Osteocyte (in vitro differentiated cells): ENCODE measurements around the gene METRNL. TPM values are rescaled to one million over a fixed set of nuclear protein-coding genes. Genes with fewer than 3 reads are reported as not detected.

Source experiments
- DNase-seq: peaks from one replicate; pipeline ENCODE4 v3.0.0; 2021; ENCODE audit warnings: mixed read lengths; ENCODE audit not compliant: unreplicated experiment; ENCODE audit errors: extremely low spot score
- H3K27ac Mint-ChIP-seq: one replicate; pipeline ENCODE4 v1.8.0; 2021; ENCODE audit warnings: mild to moderate bottlenecking, mixed read lengths; ENCODE audit not compliant: unreplicated experiment
- H3K27me3 Mint-ChIP-seq: one replicate; pipeline ENCODE4 v1.8.0; 2021; ENCODE audit warnings: mixed read lengths; ENCODE audit not compliant: unreplicated experiment
- H3K36me3 Mint-ChIP-seq: one replicate; pipeline ENCODE4 v1.8.0; 2021; ENCODE audit warnings: mixed read lengths; ENCODE audit not compliant: unreplicated experiment
- H3K4me1 Mint-ChIP-seq: one replicate; pipeline ENCODE4 v1.8.0; 2021; ENCODE audit warnings: mixed read lengths; ENCODE audit not compliant: unreplicated experiment
- H3K4me3 Mint-ChIP-seq: one replicate; pipeline ENCODE4 v1.8.0; 2021; ENCODE audit warnings: mild to moderate bottlenecking, moderate library complexity, mixed read lengths; ENCODE audit not compliant: unreplicated experiment
- H3K9me3 Mint-ChIP-seq: one replicate; pipeline ENCODE4 v1.8.0; 2021; ENCODE audit warnings: mixed read lengths; ENCODE audit not compliant: unreplicated experiment
- total RNA-seq: library from RNA; stranded (reverse); gene quantifications from 2 replicates; pipeline ENCODE4 v1.2.1, GENCODE V29; 2021
- TF ChIP-seq, protein P1 (sequence below): fragments of 200-600 bp; sonication (generic); IDR thresholded peaks from 2 replicates; pipeline ENCODE4 v1.5.0; 2021; ENCODE audit warnings: antibody characterized with exemption, mild to moderate bottlenecking, moderate library complexity

METRNL gene
- total RNA-seq, 1 donor from 2014 or later, result 214 TPM

DNA sequence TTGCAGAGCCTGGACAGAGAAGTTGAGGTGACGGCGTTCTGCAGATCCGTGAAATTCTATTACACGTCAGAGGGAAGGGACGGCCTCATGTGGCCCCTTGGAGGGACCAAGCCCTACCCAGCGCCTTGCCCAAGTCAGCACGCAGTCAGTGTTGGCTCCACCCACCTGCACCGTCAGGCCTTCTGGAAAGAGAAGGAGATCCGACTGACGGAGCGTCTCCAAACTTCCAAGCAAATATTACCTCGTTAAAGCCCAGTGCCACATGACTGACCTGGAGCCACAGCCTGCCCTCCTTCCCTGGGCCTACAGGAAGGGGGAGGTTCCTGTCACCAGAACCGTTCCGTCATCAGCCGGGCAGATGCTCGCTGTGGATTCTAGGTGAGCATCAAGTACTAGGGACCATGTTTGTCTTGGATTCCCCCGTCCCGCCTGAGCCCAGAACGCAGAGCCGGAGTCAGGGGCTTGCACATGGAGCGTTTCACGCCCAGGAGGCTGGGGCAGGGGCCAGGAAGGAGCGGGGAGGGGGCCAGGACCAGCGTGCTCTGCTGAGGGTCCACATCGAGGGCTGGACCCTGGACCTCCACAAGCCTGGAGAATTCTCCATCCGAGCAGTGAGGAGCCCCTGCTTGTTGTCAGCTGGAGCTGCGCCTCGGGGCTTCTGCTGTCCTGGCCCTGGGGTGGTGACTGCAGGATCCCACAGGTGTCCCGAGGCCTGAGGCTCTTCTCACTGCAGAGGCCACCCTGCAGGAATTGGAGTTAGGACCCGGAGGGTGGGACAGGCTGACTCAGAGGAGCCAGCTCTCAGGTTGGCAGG lies 22.6 kb upstream of the METRNL start:
- Mint-ChIP-seq H3K4me1 (peaks cover 9% of the 10 kb centered on the region), H3K4me3 (no peak overlapping the region), H3K9me3 (no peaks in the 10 kb centered on the region), H3K27me3 (no peaks in the 10 kb centered on the region), H3K27ac (no peak overlapping the region), H3K36me3 (no peaks in the 10 kb centered on the region)
- TF ChIP-seq, protein P1, sequence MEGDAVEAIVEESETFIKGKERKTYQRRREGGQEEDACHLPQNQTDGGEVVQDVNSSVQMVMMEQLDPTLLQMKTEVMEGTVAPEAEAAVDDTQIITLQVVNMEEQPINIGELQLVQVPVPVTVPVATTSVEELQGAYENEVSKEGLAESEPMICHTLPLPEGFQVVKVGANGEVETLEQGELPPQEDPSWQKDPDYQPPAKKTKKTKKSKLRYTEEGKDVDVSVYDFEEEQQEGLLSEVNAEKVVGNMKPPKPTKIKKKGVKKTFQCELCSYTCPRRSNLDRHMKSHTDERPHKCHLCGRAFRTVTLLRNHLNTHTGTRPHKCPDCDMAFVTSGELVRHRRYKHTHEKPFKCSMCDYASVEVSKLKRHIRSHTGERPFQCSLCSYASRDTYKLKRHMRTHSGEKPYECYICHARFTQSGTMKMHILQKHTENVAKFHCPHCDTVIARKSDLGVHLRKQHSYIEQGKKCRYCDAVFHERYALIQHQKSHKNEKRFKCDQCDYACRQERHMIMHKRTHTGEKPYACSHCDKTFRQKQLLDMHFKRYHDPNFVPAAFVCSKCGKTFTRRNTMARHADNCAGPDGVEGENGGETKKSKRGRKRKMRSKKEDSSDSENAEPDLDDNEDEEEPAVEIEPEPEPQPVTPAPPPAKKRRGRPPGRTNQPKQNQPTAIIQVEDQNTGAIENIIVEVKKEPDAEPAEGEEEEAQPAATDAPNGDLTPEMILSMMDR, result no peak
- no peak for DNase-seq

DNA sequence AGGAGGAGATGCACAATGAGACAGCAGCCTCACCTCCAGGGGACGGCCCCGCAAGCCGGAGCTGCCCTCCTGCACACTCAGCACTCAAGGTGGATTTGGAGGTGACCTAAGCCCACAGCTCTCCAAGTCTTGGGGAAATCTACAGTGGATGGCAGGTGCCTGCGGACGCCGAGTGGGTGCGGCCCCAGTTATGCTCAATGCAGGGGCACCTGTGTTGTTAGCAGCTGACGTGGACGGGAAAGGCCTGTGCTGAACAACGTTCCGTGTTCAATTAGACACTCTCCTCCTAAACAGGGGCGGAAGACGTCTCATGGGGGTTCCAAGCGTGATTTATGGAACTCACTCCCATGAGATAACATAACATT lies 22.0 kb upstream of the METRNL start:
- Mint-ChIP-seq H3K9me3 (no peaks in the 10 kb centered on the region), H3K4me3 (no peak overlapping the region)
- TF ChIP-seq, protein P1, result no peak

DNA sequence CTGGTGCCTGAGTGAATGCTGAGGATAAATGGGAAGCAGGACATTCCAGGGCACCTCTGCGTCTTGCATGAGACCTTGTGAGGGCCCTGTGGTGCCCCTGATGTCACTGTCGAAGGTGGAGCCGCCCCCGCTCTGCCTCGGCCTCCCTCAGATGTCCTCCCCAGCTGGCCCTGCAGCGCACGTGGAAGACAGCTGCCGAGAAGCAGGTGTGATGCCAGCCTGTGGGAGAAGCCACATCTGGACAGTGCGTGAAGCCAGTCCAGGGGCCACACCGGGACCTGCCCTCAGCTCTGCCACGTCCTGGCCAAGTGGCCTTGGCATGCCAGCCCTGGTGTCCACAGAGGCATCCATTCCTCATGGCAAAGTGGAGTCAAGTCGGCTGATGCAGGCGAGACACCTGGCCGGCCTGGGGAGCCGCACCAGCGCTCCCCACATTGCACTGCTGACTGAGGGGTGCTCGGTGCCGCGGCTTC lies 21.6 kb upstream of the METRNL start:
- no peak overlapping the region for H3K4me3 Mint-ChIP-seq
- TF ChIP-seq, protein P1, result no peak
- no peaks in the 10 kb centered on the region for H3K9me3 Mint-ChIP-seq
- H3K36me3 Mint-ChIP-seq, result no peaks in the 10 kb centered on the region
- DNase-seq, result no peak
- H3K27me3 Mint-ChIP-seq, result no peaks in the 10 kb centered on the region
- peaks cover 9% of the 10 kb centered on the region for H3K4me1 Mint-ChIP-seq
- no peak overlapping the region for H3K27ac Mint-ChIP-seq

More for the DNA sequence above, 22.0 kb upstream of the METRNL start:
- Mint-ChIP-seq H3K27me3 (no peaks in the 10 kb centered on the region), H3K27ac (no peak overlapping the region), H3K4me1 (peaks cover 9% of the 10 kb centered on the region), H3K36me3 (no peaks in the 10 kb centered on the region)
- no peak for DNase-seq

DNA sequence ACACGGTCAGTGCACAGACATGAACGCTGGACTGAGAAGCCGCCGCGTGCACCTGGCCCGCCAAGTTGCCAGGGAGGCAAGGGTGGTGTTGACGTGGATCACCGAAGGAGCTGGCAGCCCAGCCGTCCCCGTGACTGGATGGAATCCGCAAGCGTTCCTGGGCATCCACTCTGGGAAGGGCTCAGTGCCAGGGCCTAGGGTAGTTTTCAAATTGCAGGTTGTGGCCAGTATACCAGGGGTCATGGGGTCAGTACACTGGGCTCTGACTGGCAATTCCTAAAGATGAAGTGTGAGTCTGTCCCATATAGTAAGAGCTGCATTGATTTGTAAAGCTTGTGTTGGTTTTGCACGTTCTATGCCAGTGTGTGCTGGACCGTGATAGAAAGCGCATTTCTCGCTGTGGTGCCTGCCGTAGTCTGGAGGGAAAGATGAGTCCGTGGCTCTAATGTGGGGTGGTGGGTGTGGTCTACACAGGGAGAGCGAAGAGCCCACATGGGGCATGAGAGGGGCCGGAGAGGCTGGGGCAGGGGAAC lies 21.1 kb upstream of the METRNL start:
- H3K36me3 Mint-ChIP-seq, result no peaks in the 10 kb centered on the region
- H3K27ac Mint-ChIP-seq, result no peak overlapping the region
- H3K4me3 Mint-ChIP-seq, result no peak overlapping the region
- no peaks in the 10 kb centered on the region for H3K9me3 Mint-ChIP-seq
- no peak for DNase-seq
- TF ChIP-seq, protein P1, result no peak
- peaks cover 9% of the 10 kb centered on the region for H3K4me1 Mint-ChIP-seq
- no peaks in the 10 kb centered on the region for H3K27me3 Mint-ChIP-seq

DNA sequence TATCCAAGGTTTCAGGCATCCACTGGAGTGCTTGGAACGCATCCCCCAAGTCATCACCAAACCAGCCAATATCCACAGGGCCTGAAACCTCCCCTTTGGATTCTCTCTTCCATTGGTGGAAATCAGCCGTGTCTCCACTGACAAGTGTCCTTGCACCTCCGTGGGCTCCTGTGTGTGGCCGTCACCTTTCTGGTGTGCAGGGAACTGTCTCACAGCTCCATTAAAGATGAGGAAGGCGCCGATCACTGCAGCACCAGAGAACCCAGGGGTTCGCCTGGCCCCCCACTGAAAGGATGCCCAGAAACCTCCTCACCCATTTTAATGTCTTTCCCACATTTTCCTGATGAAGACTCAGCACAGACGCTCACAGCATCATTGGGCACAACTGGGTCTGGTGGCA lies 17.8 kb upstream of the METRNL start:
- Mint-ChIP-seq H3K4me3 (no peak overlapping the region), H3K36me3 (no peaks in the 10 kb centered on the region), H3K9me3 (no peaks in the 10 kb centered on the region), H3K4me1 (no peaks in the 10 kb centered on the region), H3K27me3 (no peaks in the 10 kb centered on the region), H3K27ac (no peak overlapping the region)
- no peak for DNase-seq
- TF ChIP-seq, protein P1, result no peak
